ENCODE data around the gene ATXN1. TPM values are rescaled to one million over a fixed set of nuclear protein-coding genes. Genes with fewer than 3 reads are reported as not detected.
"Not testable (repeated sequence)": the region's sequence is repeated elsewhere in the genome, so short reads cannot be mapped to it uniquely, and the experiment has no call there.

Gene ATXN1
- total RNA-seq, 1 donor from 2014 or later: 98.0 TPM

DNA sequence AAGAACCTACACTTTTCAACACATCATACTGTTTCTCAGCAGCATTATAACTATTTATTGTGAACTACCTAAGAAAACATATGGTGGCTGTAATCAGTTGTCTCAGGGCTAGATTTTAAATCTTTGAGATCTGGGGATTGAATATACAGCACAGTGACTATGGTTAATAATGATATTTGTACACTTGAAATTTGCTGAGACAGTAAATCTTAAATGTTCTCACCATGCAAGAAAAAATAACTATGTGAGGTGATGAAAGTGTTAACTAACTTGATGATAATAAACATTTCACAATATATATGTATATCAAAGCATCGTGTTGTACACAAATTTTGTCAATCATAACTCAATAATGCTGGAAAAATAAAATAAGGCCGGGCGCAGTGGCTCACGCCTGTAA is 113.8 kb downstream of the ATXN1 start:
- DNase-seq (ENCODE audit: low spot score): no peak

DNA sequence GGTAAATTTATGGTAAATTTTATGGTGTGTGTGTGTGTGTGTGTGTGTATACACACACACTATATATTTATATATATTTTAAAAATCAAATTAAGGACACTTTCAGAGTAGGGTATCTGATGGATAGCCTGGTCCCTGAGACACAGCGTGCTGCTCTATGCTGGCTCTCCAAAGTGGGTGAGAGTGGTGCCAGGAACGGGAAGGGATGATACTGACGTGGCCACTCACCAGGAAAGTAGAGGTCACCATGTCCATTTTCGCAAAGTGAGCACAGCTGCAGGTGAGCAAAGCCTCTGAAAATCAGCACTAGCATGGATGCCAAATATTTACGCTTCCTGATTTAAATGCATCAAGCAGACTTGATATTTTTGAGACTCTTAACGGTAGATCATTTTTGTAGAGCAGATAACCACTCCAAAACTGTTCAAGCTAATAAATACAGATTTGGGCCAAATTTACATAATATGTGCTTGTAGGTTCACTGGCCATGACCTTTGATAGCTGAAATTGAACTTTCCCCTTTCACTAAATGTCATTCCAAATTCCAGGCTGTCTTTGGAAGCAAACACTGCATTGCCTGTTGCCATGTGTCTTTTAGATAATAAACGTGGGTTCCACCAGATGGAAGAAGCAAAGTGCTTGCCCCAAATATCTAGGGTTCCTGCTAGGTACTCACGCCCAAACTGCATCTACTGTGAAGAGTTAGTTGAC is 116.6 kb downstream of the ATXN1 start:
- no peak for DNase-seq (ENCODE audit: low spot score)

- DNase-seq (ENCODE audit: low spot score): peak; percentile 29
Observed at GRCh38 chr6:16639684-16640480, 121.4 kb downstream of the ATXN1 start.

- no peak for DNase-seq (ENCODE audit: low spot score)
Observed at GRCh38 chr6:16637635-16638034, 123.6 kb downstream of the ATXN1 start.

GRCh38 chr6:16635810-16636602 is 125.3 kb downstream of the ATXN1 start:
- no peak for DNase-seq (ENCODE audit: low spot score)

DNA sequence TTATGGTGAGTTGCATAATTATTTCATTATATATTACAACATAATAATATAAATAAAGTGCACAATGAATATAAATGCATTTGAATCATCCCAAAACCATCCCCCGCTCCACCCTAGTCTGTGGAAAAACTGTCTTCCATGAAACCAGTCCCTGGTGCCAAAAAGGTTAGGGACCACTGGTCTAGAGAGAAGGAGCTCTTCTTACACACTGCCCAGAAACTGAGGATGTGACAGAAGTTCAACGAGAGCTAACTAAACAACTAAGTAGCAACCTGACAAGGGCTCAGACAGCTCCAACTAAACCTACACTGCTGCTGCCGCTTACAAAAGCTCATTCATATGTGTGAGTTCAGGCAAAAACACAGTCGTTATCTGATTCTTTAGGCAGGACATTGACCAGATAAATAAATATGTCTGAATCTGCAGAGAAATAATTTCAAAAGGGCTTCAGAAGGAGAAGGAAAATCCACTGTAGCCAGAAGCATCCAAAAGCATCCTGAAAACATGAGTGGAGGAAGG is 125.9 kb downstream of the ATXN1 start:
- no peak for DNase-seq (ENCODE audit: low spot score)

GRCh38 chr6:16634855-16635254 is 126.4 kb downstream of the ATXN1 start:
- DNase-seq (ENCODE audit: low spot score): no peak

DNA sequence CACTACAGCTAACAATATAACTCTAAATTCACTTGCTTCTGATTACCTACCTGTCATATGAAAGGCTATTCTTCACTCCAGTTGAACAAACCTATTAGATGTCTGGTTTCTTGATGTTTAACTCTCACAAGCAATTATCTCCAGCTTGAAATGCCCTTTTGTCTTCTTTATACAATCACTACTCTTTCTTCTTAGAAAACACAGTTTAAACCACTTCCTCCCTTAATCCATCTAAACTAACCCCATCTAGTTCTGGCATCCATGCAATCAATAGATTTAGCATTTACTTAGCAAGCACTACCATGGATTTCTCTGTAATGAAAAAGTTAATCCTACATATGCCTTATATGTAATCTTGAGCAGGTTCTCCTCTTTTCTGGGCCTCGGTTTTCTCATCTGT is 127.3 kb downstream of the ATXN1 start:
- no peak for DNase-seq (ENCODE audit: low spot score)

DNA sequence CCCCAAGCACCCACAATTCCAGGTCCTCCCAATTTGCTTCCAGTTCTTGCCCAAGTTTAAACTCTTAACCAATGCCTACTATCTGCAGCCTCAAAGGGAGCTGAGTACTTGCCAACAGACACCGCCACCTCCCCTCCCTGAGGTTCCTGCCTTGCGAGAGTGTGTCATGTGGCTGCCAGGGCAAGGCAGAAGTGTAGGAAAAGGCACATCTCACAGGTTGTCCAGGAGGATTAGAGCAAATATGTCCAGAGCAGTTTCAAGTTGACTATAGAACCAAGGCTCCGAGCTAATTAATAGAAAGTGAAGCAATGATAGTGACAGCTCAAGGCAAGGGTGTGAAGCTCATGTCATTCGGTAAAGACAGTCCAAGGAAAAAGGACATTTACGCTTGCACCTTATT is 127.8 kb downstream of the ATXN1 start:
- no peak for DNase-seq (ENCODE audit: low spot score)

- no peak for DNase-seq (ENCODE audit: low spot score)
Observed at GRCh38 chr6:16632101-16632500, 129.2 kb downstream of the ATXN1 start.

DNA sequence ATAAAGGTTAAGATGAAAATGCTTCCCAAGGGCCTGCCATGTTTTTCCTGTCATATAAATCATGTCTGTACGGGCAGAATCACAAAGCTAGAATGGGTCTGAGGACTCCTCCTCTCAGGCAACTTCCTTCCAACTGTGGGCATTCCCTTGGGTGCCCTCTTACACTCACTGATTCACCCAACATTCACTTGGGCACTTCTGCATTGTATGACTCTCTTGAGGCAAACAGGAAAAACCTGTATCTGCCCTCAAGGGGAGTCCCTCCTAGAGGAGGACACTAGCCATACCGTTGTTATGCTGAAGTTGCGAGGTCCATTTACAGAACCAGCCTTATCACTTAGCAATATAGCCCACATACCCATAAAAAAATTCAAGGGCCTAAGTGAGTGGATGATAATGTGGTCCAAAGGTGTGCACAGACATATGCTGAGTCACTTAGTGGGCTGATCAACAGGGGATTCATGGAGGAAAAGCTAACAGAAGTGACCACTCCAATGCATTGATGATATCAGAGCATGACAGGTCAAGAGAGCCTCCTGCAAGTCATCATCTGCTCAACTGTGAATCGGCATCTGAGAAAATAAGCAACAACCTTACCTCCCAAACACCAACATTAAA is 131.1 kb downstream of the ATXN1 start:
- DNase-seq (ENCODE audit: low spot score): no peak

DNA sequence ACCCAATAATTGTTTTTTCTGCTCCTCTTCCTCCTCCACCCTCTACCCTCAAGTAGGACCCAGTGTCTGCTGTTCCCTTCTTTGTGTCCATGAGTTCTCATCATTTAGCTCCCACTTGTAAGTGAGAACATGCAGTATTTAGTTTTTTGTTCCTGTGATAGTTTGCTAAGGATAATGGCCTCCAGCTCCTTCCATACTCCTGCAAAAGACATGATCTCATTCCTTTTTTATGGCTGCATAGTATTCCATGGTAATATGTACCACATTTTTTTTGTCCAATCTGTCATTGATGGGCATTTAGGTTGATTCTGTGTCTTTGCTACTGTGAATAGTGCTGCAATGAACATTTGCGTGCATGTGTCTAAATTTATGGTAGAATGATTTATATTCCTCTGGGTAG is 132.7 kb downstream of the ATXN1 start:
- DNase-seq (ENCODE audit: low spot score): not testable (repeated sequence)

GRCh38 chr6:16626650-16627049 is 134.6 kb downstream of the ATXN1 start:
- DNase-seq (ENCODE audit: low spot score): no peak

DNA sequence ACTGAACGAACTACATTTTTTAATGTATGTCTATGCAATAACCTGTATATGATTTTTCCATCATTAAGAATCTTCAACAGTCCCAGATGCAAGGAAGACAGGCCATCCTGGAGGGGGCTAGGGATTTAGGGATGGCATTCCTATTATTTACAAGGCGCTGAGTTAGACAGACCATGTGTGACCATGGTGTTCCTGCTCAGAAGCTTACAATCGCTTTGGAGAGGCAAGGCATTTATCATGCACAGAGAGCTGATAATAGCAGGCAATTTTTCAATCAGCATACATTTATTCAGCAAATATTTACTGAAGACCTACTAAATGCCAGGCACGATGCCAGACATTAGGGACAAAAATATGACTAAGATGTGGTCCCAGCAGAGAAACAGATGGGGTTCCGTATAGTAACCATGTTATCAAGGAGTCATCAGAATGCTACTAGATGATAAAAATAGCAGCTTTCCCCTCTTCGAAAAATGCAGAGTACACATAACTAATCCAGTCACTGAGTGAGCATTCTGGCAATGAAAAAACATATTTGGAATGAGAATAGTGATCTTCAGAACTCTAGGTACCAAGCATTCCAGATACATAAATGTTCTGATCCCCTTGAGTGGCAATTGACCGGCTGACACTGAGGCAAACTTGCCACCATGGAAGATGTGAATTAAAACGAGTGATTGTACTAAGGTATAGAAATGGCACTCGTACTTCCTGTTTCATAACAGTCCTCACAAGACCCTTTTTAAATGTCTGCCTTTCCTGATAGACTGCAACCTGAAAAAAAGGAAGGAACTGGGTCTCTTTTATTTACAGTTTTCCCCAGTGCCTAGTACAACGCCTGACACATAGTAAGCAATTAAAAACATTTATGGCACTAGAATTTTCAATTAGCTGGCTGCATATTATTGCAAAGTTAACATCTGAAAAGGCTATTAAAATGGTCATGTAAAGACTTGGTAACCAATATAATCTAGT is 135.7 kb downstream of the ATXN1 start:
- DNase-seq (ENCODE audit: low spot score): peak; percentile 34

GRCh38 chr6:16624636-16625290 is 136.5 kb downstream of the ATXN1 start:
- peak; percentile 52 for DNase-seq (ENCODE audit: low spot score)

- DNase-seq (ENCODE audit: low spot score): peak; percentile 29
Observed at GRCh38 chr6:16623731-16624130, 137.5 kb downstream of the ATXN1 start.

DNA sequence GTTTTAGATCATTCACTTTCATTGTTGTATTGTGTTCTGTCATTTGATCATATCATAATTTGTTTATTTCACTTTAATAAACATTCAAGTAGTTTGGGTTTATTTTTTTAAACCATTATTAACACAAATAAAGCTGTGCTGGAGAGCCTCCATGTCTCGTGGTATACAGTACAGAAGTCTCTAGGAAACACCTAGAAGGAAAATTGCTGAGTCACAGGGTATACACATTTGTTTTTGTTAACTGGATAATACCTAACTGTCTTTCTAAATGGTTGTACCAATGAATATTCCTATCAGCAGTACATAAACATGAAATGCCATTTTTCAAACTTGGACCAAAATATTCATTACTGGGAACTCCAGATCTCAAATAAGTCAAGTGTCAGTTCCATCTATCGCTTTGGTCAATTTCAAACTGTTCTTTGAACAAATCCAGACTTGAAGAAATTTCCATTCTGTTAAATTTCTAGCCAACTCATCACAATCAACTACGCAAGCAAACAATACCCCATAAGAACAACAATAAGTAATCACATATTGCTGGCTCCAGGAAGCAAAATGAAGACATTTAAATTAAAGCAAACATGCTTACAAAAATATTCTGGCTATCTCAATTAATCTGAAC is 138.1 kb downstream of the ATXN1 start:
- no peak for DNase-seq (ENCODE audit: low spot score)

GRCh38 chr6:16622193-16622592 is 139.1 kb downstream of the ATXN1 start:
- no peak for DNase-seq (ENCODE audit: low spot score)

GRCh38 chr6:16621002-16621401 is 140.3 kb downstream of the ATXN1 start:
- DNase-seq (ENCODE audit: low spot score): no peak

Measured in umbilical cord (tissue), 2 donors.